Neural progenitor cell (in vitro differentiated cells): ENCODE data around the gene ITPRIPL2.

Source experiments
- EZH2 ChIP-seq: fragments of 200-600 bp; sonication (generic); IDR thresholded peaks from 2 replicates; pipeline ENCODE4 v1.6.1; 2017; ENCODE audit warnings: antibody characterized with exemption, mild to moderate bottlenecking, moderate library complexity
- TF ChIP-seq, protein P1 (sequence below): fragments of 200-600 bp; sonication (generic); IDR thresholded peaks from 2 replicates; pipeline ENCODE4 v1.5.1; 2017; ENCODE audit warnings: antibody characterized with exemption, mild to moderate bottlenecking

GRCh38 chr16:19084139-19084538 is 29.6 kb upstream of the ITPRIPL2 start:
- TF ChIP-seq, protein P1, sequence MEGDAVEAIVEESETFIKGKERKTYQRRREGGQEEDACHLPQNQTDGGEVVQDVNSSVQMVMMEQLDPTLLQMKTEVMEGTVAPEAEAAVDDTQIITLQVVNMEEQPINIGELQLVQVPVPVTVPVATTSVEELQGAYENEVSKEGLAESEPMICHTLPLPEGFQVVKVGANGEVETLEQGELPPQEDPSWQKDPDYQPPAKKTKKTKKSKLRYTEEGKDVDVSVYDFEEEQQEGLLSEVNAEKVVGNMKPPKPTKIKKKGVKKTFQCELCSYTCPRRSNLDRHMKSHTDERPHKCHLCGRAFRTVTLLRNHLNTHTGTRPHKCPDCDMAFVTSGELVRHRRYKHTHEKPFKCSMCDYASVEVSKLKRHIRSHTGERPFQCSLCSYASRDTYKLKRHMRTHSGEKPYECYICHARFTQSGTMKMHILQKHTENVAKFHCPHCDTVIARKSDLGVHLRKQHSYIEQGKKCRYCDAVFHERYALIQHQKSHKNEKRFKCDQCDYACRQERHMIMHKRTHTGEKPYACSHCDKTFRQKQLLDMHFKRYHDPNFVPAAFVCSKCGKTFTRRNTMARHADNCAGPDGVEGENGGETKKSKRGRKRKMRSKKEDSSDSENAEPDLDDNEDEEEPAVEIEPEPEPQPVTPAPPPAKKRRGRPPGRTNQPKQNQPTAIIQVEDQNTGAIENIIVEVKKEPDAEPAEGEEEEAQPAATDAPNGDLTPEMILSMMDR, result no peak
- no peak for TF ChIP-seq EZH2
